ENCODE measurements around the gene TAF11. TPM values are rescaled to one million over a fixed set of nuclear protein-coding genes. Genes with fewer than 3 reads are reported as not detected.

TAF11 gene
- total and polyA plus RNA-seq, 11 donors = 14.6 to 75.7 (median 21.8) TPM

GRCh38 chr6:34924831-34925625 lies 37.2 kb upstream of the TAF11 start:
- ATAC-seq (no peak), DNase-seq (no peak)
- TF ChIP-seq POLR2A (IDR thresholded peaks at IDR 0.05) = no peak
- no peak for TF ChIP-seq CTCF (IDR thresholded peaks at IDR 0.05)
- Histone ChIP-seq H3K9me3 (no peaks in the 10 kb centered on the region), H3K36me3 (no peaks in the 10 kb centered on the region), H3K4me1 (peaks cover 0 to 36% (median 15%) of the 10 kb centered on the region in 12 donors), H3K4me3 (no peak overlapping the region), H3K27me3 (no peaks in the 10 kb centered on the region), H3K27ac (no peak overlapping the region)
- WGBS, 4 donors = 95 to 97% (median 96%) methylated on average over 9 of the region's 9 CpGs
- intact Hi-C loops (cut with DNase I) = no loop called here

GRCh38 chr6:34922177-34922663 lies 34.4 kb upstream of the TAF11 start:
- no peaks in the 10 kb centered on the region for H3K27me3 ChIP-seq
- 71 to 78% (median 75%) methylated on average over 3 of the region's 3 CpGs for WGBS, 4 donors
- H3K4me1 ChIP-seq = peaks cover 12 to 38% (median 27%) of the 10 kb centered on the region in 12 donors
- H3K27ac ChIP-seq = no peak overlapping the region
- no peak overlapping the region for H3K4me3 ChIP-seq
- TF ChIP-seq CTCF (IDR thresholded peaks at IDR 0.05) = no peak
- TF ChIP-seq POLR2A (IDR thresholded peaks at IDR 0.05) = no peak
- DNase-seq (no peak), ATAC-seq (no peak)
- intact Hi-C loops (cut with DNase I) = no loop called here
- no peaks in the 10 kb centered on the region for H3K9me3 ChIP-seq
- H3K36me3 ChIP-seq = peaks cover 0 to 9% (median 0%) of the 10 kb centered on the region in 9 donors

GRCh38 chr6:34920097-34920496 lies 32.3 kb upstream of the TAF11 start:
- peaks cover 0 to 9% (median 0%) of the 10 kb centered on the region in 9 donors for H3K36me3 ChIP-seq
- no peak overlapping the region for H3K4me3 ChIP-seq
- peak overlapping the region in 2 of 12 donors; percentile 26 to 32 for H3K27ac ChIP-seq
- H3K4me1 ChIP-seq = peaks cover 12 to 58% (median 39%) of the 10 kb centered on the region in 12 donors
- TF ChIP-seq CTCF (IDR thresholded peaks at IDR 0.05) (no peak), POLR2A (IDR thresholded peaks at IDR 0.05) (no peak)
- no peaks in the 10 kb centered on the region for H3K9me3 ChIP-seq
- 88 to 98% (median 91%) methylated on average over 4 of the region's 4 CpGs for WGBS, 4 donors
- ATAC-seq (no peak), DNase-seq (no peak)
- intact Hi-C loops (cut with DNase I) = no loop called here
- no peaks in the 10 kb centered on the region for H3K27me3 ChIP-seq

- ATAC-seq (peak in 3 of 4 donors; percentile 56 to 86 (median 67)), DNase-seq (peak in 1 of 5 donors; percentile 28)
- 71 to 96% (median 77%) methylated on average over 1 of the region's 1 CpG for WGBS, 4 donors
- no peaks in the 10 kb centered on the region for H3K9me3 ChIP-seq
- H3K4me1 ChIP-seq = peaks cover 12 to 62% (median 39%) of the 10 kb centered on the region in 12 donors
- TF ChIP-seq POLR2A (IDR thresholded peaks at IDR 0.05) (no peak), CTCF (IDR thresholded peaks at IDR 0.05) (no peak)
- intact Hi-C loops (cut with DNase I) = no loop called here
- H3K36me3 ChIP-seq = peaks cover 0 to 9% (median 0%) of the 10 kb centered on the region in 9 donors
- H3K4me3 ChIP-seq = no peak overlapping the region
- peak overlapping the region in 6 of 12 donors; percentile 8 to 51 (median 30) for H3K27ac ChIP-seq
- no peaks in the 10 kb centered on the region for H3K27me3 ChIP-seq
These were observed 31.8 kb upstream of the TAF11 start for GRCh38 chr6:34919651-34920050.

Data from heart left ventricle (tissue), 16 donors.